Measurements from ENCODE around the gene SMG6. TPM values are rescaled to one million over a fixed set of nuclear protein-coding genes. Genes with fewer than 3 reads are reported as not detected.

The SMG6 gene
- total and polyA plus RNA-seq, 2 experiments from 2014 or later = 16.8 to 63.1 TPM

- peaks cover 17% of the 10 kb centered on the region; the same call in 1 of the 2 replicates for H3K79me2 ChIP-seq (ENCODE audit: insufficient read depth)
- H3K9ac ChIP-seq = no peak overlapping the region
- no peak overlapping the region for H3K4me3 ChIP-seq
- H3K27me3 ChIP-seq (replicated peaks; ENCODE audit: insufficient read depth) = no peaks in the 10 kb centered on the region
- no peak for TF ChIP-seq EZH2phosphoT487 (IDR thresholded peaks at IDR 0.05; ENCODE audit: insufficient read depth, low read depth)
- no peak for TF ChIP-seq EZH2 (IDR thresholded peaks at IDR 0.05; ENCODE audit: insufficient read depth, poor library complexity, severe bottlenecking)
- no peaks in the 10 kb centered on the region for H3K9me2 ChIP-seq (ENCODE audit: insufficient read depth)
- in situ Hi-C loops (cut with MboI) = no loop called here
- no peak overlapping the region for H2AFZ ChIP-seq
- DNase-seq = peak; percentile 89
- H4K20me1 ChIP-seq (ENCODE audit: insufficient read depth) = no peaks in the 10 kb centered on the region
- no peaks in the 10 kb centered on the region for H3K36me3 ChIP-seq (ENCODE audit: low read depth)
- H3F3A ChIP-seq (ENCODE audit: insufficient read depth) = peaks cover 21% of the 10 kb centered on the region; the same call in 1 of the 2 replicates
- peak overlapping the region; percentile 40 for H3K4me2 ChIP-seq (ENCODE audit: unreplicated experiment)
- peaks cover 30% of the 10 kb centered on the region for H3K4me1 ChIP-seq (ENCODE audit: insufficient read depth)
- no peaks in the 10 kb centered on the region for H3K9me3 ChIP-seq (ENCODE audit: low read depth)
- WGBS, 2 experiments (ENCODE audit: low coverage in 1 of 2, low lambda C conversion rate in 2 of 2, missing lambda C conversion rate in 2 of 2) = 55 to 57% methylated on average over 11 of the region's 11 CpGs
- H3K27ac ChIP-seq = peak overlapping the region; percentile 40
These were observed 166.1 kb downstream of the SMG6 start for GRCh38 chr17:2137342-2138098.

- no peaks in the 10 kb centered on the region for H3K27me3 ChIP-seq (replicated peaks; ENCODE audit: insufficient read depth)
- no peak overlapping the region for H2AFZ ChIP-seq
- no peaks in the 10 kb centered on the region for H4K20me1 ChIP-seq (ENCODE audit: insufficient read depth)
- 88 to 95% methylated on average over 6 of the region's 6 CpGs for WGBS, 2 experiments (ENCODE audit: low coverage in 1 of 2, low lambda C conversion rate in 2 of 2, missing lambda C conversion rate in 2 of 2)
- H3K4me2 ChIP-seq (ENCODE audit: unreplicated experiment) = no peak overlapping the region
- no peaks in the 10 kb centered on the region for H3K36me3 ChIP-seq (ENCODE audit: low read depth)
- H3K9me2 ChIP-seq (ENCODE audit: insufficient read depth) = no peaks in the 10 kb centered on the region
- H3K9me3 ChIP-seq (ENCODE audit: low read depth) = no peaks in the 10 kb centered on the region
- DNase-seq = peak; percentile 18
- H3K4me3 ChIP-seq = no peak overlapping the region
- peaks cover 11% of the 10 kb centered on the region; the same call in 1 of the 2 replicates for H3K79me2 ChIP-seq (ENCODE audit: insufficient read depth)
- H3K4me1 ChIP-seq (ENCODE audit: insufficient read depth) = peaks cover 30% of the 10 kb centered on the region
- H3K27ac ChIP-seq = 0 out of 2 replicates have a peak overlapping the region, but pooled peaks have one; percentile 40
- TF ChIP-seq EZH2 (IDR thresholded peaks at IDR 0.05; ENCODE audit: insufficient read depth, poor library complexity, severe bottlenecking) (no peak), EZH2phosphoT487 (IDR thresholded peaks at IDR 0.05; ENCODE audit: insufficient read depth, low read depth) (no peak)
- no peak overlapping the region for H3K9ac ChIP-seq
- in situ Hi-C loops (cut with MboI) = no loop called here
- H3F3A ChIP-seq (ENCODE audit: insufficient read depth) = peaks cover 21% of the 10 kb centered on the region; the same call in 1 of the 2 replicates
These were observed 167.3 kb downstream of the SMG6 start for GRCh38 chr17:2136241-2136640.

- no peak for DNase-seq
- 97 to 99% methylated on average over 15 of the region's 15 CpGs for WGBS, 2 experiments (ENCODE audit: low coverage in 1 of 2, low lambda C conversion rate in 2 of 2, missing lambda C conversion rate in 2 of 2)
- in situ Hi-C loops (cut with MboI) = no loop called here
These were observed 175.6 kb downstream of the SMG6 start for GRCh38 chr17:2128011-2128410.

GRCh38 chr17:2125013-2125535, 178.5 kb downstream of the SMG6 start:
- H3K79me2 ChIP-seq (ENCODE audit: insufficient read depth) = no peaks in the 10 kb centered on the region
- no peak overlapping the region for H3K9ac ChIP-seq
- no peak overlapping the region for H3K27ac ChIP-seq
- TF ChIP-seq EZH2phosphoT487 (IDR thresholded peaks at IDR 0.05; ENCODE audit: insufficient read depth, low read depth) (no peak), EZH2 (IDR thresholded peaks at IDR 0.05; ENCODE audit: insufficient read depth, poor library complexity, severe bottlenecking) (no peak)
- in situ Hi-C loops (cut with MboI) = no loop called here
- H3K4me3 ChIP-seq = no peak overlapping the region
- no peak overlapping the region for H3K4me2 ChIP-seq (ENCODE audit: unreplicated experiment)
- no peaks in the 10 kb centered on the region for H3K9me2 ChIP-seq (ENCODE audit: insufficient read depth)
- no peaks in the 10 kb centered on the region for H3K9me3 ChIP-seq (ENCODE audit: low read depth)
- peaks cover 27% of the 10 kb centered on the region for H3K4me1 ChIP-seq (ENCODE audit: insufficient read depth)
- no peaks in the 10 kb centered on the region for H4K20me1 ChIP-seq (ENCODE audit: insufficient read depth)
- peaks cover 32% of the 10 kb centered on the region for H3F3A ChIP-seq (ENCODE audit: insufficient read depth)
- no peak overlapping the region for H2AFZ ChIP-seq
- H3K36me3 ChIP-seq (ENCODE audit: low read depth) = no peaks in the 10 kb centered on the region
- peak; percentile 28 for DNase-seq
- H3K27me3 ChIP-seq (replicated peaks; ENCODE audit: insufficient read depth) = no peaks in the 10 kb centered on the region
- WGBS, 2 experiments (ENCODE audit: low coverage in 1 of 2, low lambda C conversion rate in 2 of 2, missing lambda C conversion rate in 2 of 2) = 90 to 95% methylated on average over 6 of the region's 6 CpGs

More at GRCh38 chr17:2128011-2128410, 175.6 kb downstream of the SMG6 start:
- Histone ChIP-seq H3K79me2 (ENCODE audit: insufficient read depth) (no peaks in the 10 kb centered on the region), H3K36me3 (ENCODE audit: low read depth) (no peaks in the 10 kb centered on the region), H3K27me3 (replicated peaks; ENCODE audit: insufficient read depth) (no peaks in the 10 kb centered on the region), H3K9me3 (ENCODE audit: low read depth) (no peaks in the 10 kb centered on the region), H3K4me2 (ENCODE audit: unreplicated experiment) (no peak overlapping the region), H4K20me1 (ENCODE audit: insufficient read depth) (no peaks in the 10 kb centered on the region), H3K9me2 (ENCODE audit: insufficient read depth) (no peaks in the 10 kb centered on the region), H3K27ac (no peak overlapping the region), H3K4me1 (ENCODE audit: insufficient read depth) (peaks cover 16% of the 10 kb centered on the region), H2AFZ (no peak overlapping the region), H3K4me3 (no peak overlapping the region), H3K9ac (no peak overlapping the region), H3F3A (ENCODE audit: insufficient read depth) (peaks cover 21% of the 10 kb centered on the region)
- no peak for TF ChIP-seq EZH2 (IDR thresholded peaks at IDR 0.05; ENCODE audit: insufficient read depth, poor library complexity, severe bottlenecking)
- TF ChIP-seq EZH2phosphoT487 (IDR thresholded peaks at IDR 0.05; ENCODE audit: insufficient read depth, low read depth) = no peak
